Amniotic epithelial cell (primary cell): ENCODE results near the gene NGF.

ENCODE experiments used
- DNase-seq: peaks from one replicate; pipeline ENCODE4 v3.0.0-alpha.2; 2010; ENCODE audit warnings: low read depth

The NGF gene

GRCh38 chr1:115308969-115309368, 29.1 kb downstream of the NGF start:
- DNase-seq: no peak

GRCh38 chr1:115307661-115308060, 30.4 kb downstream of the NGF start:
- DNase-seq: no peak

- no peak for DNase-seq
Measured at GRCh38 chr1:115306146-115306545, 31.9 kb downstream of the NGF start.

GRCh38 chr1:115303364-115303763, 34.7 kb downstream of the NGF start:
- DNase-seq: no peak

- peak; percentile 62 for DNase-seq
Measured at GRCh38 chr1:115302390-115302961, 35.6 kb downstream of the NGF start.

- no peak for DNase-seq
Measured at GRCh38 chr1:115301438-115302020, 36.5 kb downstream of the NGF start.

- peak; percentile 25 for DNase-seq
Measured at GRCh38 chr1:115300087-115300876, 37.8 kb downstream of the NGF start.

GRCh38 chr1:115299266-115299665, 38.8 kb downstream of the NGF start:
- no peak for DNase-seq

- peak; percentile 43 for DNase-seq
Measured at GRCh38 chr1:115296981-115297380, 41.1 kb downstream of the NGF start.

GRCh38 chr1:115295904-115296696, 41.9 kb downstream of the NGF start:
- DNase-seq: no peak

- no peak for DNase-seq
Measured at GRCh38 chr1:115293899-115294298, 44.1 kb downstream of the NGF start.

- no peak for DNase-seq
Measured at GRCh38 chr1:115293006-115293405, 45.0 kb downstream of the NGF start.

- no peak for DNase-seq
Measured at GRCh38 chr1:115291741-115292140, 46.3 kb downstream of the NGF start.

GRCh38 chr1:115289940-115290339, 48.1 kb downstream of the NGF start:
- DNase-seq: no peak

GRCh38 chr1:115288591-115289198, 49.4 kb downstream of the NGF start:
- DNase-seq: no peak

GRCh38 chr1:115286431-115287205, 51.4 kb downstream of the NGF start:
- no peak for DNase-seq

- no peak for DNase-seq
Measured at GRCh38 chr1:115284209-115284608, 53.8 kb downstream of the NGF start.

- no peak for DNase-seq
Measured at GRCh38 chr1:115283681-115284146, 54.3 kb downstream of the NGF start.

GRCh38 chr1:115283249-115283648, 54.8 kb downstream of the NGF start:
- no peak for DNase-seq

GRCh38 chr1:115282807-115283208, 55.2 kb downstream of the NGF start:
- no peak for DNase-seq

- no peak for DNase-seq
Measured at GRCh38 chr1:115281143-115281542, 56.9 kb downstream of the NGF start.
